ENCODE measurements around the gene USP32.
"Not testable (repeated sequence)": the region's sequence is repeated elsewhere in the genome, so short reads cannot be mapped to it uniquely, and the experiment has no call there.

USP32 gene

DNA sequence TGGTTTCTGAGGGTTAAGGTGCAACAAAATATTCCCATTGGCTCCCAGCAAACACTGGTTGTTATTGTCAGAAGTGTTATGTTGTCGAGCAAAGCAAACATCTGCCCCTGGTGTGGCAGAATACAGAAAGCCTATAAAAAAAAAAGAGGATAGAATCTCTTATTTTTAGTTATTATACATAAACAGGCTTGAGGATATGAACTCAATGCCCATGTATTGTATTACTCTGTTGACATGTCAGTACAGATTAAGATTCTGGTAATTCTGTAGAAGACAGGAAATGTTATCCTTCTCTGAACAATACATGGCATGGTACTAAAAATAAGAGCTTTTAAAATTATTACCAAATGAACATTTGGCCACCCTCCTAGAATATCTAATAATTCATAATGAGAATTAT is 168.5 kb downstream of the USP32 start:
- DNase-seq = no peak

DNA sequence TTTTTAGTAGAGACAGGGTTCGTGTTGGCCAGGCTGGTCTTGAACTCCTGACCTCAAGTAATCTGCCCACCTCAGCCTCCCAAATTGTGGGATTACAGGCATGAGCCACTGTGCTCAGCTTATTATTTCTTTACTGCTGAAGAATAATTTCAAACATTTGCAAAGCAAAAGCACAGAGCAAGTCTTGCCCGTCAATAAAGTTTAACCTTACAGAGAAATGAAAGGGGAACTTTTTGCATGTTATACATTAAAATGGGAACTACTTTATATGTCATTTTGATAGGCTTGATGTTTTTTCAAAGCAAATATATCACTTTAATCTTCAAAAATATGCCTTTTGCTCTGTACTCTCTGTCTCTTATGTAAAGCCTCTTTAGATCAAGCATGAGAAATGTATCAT is 173.2 kb downstream of the USP32 start:
- not testable (repeated sequence) for DNase-seq

DNA sequence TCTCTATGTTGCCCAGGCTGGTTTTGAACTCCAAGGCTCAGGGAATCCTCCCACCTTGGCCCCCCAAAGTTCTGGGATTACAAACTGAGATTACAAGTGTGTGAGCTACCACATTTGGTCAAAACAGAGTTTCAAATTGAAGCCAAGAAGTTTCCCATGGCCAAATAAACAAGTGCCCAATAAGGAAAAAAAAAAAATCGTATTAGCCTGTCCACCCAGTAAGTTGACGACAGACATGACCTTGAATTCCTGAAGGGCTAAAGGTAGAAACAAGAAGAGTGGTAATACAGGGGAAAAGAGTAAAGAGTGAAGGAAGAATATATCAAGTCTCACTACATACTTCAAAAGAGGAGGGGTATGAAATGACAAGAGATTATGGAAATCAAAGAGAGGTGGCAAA is 176.0 kb downstream of the USP32 start:
- not testable (repeated sequence) for DNase-seq

DNA sequence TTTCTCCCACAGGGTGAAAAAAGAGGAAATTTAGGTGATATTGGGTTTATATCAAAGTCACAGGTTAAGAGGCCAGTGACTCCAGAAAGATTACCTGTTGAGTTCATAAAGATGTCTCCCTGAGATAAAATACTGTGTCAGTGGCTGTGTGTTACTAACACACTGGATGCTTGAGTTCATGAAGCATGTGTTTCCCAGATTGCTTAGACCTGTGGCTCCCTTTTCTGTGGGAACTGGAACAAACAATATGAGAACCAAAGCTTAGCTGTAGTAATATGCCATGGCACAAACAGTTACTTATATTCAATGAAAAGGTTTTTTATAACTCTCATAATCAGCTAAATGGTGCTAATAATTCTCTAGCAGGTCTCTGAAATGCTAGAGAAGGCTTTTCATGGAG is 180.7 kb downstream of the USP32 start:
- DNase-seq = not testable (repeated sequence)

DNA sequence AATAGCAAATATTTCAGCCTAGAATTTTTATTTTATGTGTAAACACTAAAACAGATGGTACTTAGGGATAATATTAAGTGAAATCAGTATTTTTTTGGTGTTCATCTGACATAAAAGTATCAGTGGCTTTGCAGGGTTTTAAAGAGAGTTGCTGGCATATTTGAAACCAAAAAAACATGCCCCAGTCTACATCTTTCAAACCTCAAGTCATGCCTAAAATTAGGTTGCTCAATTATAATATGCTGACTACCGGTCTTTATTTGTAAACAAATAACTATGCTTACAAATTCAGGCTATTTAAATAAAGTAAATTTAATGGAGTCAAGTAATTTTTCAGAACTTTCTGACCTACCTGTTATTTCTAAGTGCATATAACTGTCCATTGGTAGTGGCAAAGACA is 183.6 kb downstream of the USP32 start:
- DNase-seq = not testable (repeated sequence)

DNA sequence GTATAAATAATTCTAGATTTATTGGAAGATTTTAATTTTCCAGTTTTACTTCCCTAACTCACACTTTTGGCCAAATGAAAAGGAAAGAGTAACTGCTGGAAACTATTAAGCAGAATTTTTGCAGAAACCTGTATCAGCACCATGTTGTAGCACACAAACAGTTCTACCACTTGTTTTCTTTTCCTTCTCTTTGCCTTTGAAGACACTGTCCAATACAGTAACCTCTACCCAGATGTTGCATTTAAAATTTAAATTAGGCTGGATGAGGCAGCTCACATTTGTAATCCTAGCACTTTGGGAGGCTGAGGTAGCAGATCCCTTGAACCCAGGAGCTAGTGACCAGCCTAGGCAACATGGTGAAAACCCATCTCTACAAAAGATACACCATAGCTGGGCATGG is 186.2 kb downstream of the USP32 start:
- DNase-seq = not testable (repeated sequence)

DNA sequence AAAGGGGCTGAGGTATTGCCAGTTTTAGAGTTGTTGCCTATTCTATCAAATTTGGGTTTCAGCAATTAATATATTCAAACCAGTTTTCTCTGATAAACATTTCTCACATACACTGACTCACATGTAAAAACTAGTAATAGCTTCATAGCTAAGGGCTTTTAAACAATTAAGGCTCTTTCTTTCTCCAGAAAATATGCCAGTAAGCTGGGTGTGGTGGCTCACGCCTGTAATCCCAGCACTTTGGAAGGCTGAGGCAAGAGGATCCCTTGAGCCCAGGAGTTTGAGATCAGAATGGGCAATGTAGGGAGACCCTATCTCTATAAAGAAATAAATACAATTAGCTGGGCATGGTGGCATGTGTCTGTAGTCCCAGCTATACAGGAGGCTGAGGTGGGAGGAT is 193.3 kb downstream of the USP32 start:
- DNase-seq = not testable (repeated sequence)

DNA sequence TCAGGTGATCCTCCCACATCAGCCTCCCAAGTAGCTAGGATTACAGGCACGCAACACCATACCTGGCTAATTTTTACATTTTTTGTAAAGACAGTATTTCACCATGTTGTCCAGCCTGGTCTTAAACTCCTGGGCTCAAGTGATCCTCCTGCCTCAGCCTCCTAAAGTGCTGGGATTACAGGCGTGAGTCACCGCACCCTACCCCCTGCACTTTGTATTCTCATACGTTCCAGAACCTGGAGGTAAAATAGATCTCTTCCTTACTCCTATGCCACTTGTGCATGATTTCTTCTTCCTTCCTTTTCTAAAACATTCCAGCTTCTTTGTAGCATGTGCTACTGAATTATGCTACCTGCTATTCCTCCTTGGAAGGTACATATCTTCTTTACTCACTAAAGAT is 197.8 kb downstream of the USP32 start:
- not testable (repeated sequence) for DNase-seq

DNA sequence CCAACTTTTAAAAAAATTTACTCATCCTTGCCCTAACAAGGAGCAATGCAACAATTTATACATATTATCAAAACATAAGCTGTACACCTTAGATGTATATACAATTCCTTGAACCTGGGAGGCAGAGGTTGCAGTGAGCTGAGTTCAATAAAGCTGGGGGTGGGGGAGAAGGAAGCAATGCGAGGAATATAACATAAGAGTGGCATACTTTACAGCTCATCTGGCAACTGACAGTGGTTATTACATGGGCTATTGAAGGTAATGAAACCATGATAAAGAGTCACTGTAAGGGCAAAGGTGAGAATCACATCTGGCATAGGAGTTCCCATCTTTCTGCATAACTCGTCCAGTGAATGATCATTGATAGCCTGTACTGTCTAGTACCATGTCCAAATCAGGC is 198.5 kb downstream of the USP32 start:
- DNase-seq = no peak

DNA sequence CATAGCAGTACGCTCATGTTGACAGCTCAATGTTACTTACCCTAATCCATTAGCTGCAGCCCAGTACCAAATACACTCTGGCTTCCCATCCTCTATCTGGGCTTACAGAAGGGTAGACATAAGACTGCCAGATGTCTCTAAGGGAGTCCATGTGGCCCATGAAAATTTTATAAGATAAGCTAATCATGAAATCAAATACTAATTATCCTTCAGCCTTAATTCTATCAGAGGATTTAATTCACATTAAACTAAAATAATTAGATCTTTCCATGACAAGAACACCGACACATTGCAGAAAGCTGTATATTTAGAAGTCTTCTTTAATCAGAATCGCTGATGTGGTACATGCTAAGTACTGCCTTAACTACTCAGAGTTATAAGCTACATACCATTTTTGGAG is 198.9 kb downstream of the USP32 start:
- not testable (repeated sequence) for DNase-seq

DNA sequence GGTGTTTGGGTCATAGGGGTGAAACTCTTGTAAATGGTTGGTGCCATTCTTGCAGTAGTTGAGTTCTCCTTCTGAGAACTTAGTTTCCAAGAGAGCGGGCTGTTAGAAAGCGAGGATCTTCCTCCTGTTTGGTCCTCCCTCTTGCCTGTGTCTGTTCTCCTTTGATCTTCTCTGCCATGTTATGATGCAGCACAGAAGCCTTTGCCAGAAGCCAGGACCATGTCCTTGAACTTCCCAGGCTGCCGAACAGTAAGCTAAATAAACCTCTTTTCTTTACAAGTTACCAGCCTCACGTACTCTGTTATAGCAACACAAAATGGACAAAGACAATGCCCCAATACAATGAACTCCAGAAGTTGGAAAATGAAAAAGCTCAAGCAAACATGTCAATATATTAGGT is 201.9 kb downstream of the USP32 start:
- DNase-seq = not testable (repeated sequence)

DNA sequence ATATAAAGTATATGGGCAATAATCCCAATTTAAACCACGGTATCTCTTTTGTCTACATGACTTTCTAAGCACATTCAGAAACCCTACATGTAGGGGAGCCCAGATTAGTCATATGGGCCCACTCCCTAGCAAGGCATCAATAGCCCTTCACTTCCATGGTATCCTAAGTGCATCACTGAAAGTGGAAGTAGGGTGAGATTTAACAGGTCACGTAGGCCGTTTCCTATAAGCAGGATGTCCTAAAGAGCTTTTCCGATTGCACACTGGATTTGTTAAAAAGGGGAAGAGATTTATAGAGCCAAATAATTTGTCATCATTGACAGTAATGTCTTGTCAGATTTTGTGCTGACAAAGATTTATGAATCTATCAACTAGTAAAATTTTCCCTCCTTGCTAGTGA is 203.2 kb downstream of the USP32 start:
- DNase-seq = no peak

DNA sequence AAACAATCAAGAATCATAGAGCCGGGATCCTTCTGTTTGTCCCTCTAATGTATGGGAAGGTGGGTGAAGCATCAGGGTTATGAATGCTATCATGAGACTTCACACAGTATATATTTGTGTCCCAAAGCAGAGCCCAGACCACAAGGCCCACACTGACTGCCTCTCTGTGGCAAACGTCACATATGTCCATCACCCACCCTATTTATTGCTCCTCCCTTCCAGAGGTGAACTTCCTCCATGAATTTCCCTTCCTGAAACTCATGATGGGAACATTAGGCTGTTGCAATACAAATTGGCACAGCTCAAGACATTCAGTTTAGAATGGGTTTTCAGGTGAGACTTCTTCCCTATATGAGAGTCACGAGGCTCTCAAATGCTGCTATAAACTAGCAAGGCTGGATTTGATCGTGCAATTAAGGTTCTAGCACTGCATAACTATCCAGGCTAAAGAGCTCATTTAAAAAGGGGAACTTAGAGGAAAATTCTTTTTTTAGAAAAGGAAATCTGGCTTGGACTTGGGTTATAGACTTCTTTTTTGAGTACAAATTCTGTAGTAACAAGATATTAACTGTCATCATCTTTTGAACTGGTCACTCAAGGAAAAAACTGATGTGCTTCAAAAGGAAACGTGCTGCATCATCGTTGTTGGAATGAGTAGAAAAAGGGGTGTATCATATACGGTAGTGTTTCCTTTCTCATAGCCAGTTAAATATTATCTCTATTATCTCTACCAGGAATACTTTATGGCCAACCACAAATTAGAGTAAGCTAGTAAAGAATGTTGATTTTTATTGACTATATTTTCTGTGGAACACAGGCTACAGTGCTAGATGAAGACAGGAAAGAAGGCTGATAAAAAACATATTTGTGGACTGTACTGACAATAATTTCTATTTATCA is 204.8 kb downstream of the USP32 start:
- not testable (repeated sequence) for DNase-seq

DNA sequence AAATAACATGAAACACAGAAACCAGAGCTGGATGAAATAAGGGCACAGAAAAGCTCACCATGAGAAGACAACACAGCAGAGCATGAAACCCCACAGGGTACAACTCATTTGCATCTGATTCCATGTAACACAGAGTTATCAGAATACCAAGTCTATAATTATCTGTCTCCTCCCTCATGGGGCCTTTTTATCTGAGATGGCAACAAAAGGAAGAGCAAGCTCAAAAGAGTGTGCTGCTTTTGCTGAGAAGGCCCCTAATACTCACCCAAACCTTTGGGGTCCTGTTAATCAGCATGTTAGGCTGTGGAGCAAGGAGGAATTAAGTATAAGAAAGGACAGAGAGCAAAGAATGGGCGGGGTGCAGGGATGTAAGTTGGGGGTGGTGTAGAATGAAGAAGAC is 205.6 kb downstream of the USP32 start:
- DNase-seq = not testable (repeated sequence)

DNA sequence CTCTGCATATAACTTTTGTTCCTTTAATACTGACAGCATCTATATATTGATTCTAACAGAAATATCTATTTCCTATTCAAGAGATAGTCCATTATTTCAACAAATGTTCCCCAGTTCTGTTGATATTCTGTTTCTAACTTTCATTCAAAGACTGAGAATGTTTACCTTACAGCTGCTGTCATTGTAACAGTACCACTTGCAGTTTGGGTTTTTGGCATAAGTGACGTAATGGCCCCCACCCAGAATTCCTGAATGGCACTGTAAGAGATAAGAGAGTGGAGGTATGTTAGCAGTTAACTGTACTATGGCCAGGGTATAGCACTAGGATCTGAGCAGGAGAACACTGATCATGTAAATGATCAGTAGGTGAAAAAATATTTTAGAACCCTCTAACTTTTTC is 211.6 kb downstream of the USP32 start:
- DNase-seq = not testable (repeated sequence)

DNA sequence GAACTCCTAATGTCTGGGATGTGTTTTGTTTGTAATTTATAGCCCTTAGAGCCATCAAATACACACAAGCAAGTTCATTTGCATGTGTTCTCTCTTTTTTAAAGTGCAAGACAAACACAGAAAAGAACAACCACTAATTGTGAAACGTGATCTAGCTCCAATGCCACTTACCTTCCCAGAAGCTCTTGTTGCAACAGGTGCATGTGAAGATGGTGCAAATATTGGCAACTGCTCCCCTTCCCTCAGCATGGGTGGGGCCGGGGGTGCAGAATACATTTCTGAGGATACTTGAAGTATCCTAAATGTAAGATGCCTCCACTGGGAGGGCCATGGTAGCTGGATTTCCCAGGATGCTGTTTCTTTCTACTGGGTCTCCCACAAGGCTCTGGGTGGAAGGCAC is 213.8 kb downstream of the USP32 start:
- peak; percentile 77 for DNase-seq

DNA sequence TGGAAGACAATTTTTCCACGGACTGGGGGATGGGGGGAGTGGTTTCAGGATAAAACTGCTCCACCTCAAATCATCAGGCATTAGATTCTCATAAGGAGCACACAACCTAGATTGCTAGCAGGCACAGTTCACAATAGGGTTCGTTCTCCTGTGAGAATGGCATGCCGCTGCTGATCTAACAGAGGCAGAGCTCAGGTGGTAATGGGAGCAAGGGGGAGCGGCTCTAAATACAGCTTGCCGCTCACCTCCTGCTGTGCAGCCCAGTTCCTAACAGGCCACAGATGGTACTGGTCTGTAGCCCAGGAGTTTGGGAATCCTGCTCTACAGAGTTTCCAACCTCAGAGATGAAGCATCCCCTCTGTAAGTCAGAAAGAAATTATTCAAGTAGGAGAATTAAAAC is 215.2 kb downstream of the USP32 start:
- not testable (repeated sequence) for DNase-seq

DNA sequence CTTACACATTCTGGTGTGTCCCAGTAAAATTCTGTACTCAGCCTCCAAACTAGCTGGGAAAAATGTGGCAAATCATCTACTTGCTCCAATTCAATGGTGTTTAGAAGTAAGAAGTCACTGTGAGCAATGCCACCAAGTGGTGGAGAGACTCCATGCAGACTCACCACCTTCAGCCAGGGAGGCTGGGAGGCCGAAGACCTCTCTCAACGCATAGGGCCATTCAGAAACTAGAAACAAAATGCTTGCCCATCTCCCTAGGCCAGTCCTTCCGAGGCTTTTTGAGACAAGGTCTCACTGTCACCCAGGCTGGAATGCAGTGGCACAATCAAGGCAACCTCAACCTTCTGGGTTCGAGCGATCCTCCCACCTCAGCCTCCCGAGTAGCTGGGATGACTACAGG is 217.2 kb downstream of the USP32 start:
- not testable (repeated sequence) for DNase-seq

DNA sequence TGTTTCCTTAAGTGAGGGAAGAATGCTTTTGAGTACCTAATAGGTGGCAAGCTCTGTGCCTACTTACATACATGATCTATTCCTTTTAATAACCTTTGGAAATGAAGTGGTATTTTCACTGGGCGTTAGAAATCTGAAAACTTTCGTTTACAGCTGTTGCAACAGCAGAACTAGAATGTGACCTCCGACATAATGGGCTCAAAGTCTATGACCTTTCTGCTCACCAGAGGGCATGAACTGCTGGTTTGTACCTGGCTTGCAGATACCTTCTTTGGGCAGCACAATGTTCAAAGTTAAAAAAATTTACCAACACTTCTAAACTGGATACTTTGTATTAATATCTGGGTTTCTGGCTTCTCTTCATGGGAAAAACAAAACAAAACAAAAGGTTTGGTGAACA is 217.9 kb downstream of the USP32 start:
- DNase-seq = no peak

DNA sequence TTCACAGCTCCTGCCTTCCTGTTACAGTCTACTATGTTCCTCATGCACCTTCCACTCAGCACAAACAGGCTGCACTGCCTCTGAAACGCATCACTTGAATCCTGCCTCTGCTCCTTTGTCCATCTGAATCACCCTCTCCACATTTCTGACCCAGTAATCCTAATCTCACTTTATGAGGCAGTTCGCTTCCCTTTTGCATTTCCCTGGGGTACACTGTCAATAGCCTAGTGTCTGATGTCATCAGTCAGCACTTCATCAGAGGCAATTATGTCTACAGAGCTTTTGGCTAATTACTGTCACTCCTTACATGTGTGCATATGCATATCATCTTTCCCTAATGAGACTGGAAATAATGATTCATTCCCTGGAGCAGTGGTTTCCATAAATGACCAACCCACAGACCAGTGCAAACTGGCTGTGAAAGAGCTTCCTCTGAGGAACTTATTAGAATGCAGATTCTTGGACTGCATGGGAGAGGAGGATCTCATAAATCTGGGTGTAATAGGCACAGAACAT is 218.6 kb downstream of the USP32 start:
- DNase-seq = peak; percentile 24

DNA sequence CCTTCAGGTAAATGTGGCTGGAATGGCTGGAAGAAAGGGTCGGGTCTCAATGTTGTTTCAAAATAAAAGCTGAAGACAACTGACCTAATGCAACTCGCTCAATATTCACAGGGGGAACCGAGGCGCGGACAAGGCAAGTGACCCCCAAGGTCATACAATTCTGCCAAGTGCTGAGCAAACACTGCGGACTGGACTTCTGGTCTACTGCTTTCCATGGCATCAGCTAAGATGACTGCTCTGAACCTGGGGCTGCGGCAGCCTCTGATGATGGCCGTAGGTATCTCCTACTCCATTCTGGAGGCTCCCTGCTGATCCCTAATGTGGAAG is 220.2 kb downstream of the USP32 start:
- DNase-seq = no peak

DNA sequence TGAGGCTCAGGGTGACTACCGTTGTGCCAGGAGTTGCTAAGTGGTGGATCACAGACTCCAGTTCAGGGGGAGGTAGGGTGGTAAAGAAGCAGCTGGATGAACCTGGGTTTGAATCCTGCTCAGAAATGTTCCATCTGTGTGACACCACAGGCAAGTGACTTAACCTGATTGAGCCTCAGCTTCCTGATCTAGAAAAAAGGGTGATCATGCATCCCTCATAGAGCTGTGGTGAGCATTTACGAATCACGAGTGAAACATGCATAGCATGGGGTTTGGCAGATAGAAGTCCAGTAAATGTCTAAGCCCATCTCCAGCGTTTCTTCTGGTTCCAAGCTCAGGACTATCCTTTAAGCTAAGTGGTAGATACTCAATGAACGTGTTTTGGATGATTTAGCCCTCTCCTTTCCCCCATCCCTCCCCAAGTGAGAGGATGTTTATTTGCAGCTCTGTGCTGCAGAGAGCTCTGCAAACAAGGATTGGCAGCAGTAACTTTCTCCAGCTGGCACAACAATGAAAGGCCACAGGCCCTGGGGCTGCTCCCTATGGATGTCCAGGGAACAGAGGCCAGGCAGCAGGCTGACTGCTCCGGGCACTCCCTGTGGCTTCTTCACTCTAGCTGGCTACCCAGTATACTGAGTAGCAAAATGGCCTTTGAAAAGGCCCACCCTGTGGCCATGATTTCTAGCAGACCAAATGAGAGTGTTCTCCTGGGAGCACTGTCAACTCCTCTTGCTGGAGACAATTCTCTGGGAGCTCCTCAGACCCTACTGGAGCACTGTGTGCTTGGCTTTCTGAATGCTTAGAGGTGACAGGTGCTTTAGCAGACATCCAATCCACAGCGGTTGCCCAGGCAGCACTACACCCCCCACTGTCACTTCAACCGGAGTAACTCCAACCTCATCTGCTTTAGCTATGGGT is 220.8 kb downstream of the USP32 start:
- DNase-seq = no peak

DNA sequence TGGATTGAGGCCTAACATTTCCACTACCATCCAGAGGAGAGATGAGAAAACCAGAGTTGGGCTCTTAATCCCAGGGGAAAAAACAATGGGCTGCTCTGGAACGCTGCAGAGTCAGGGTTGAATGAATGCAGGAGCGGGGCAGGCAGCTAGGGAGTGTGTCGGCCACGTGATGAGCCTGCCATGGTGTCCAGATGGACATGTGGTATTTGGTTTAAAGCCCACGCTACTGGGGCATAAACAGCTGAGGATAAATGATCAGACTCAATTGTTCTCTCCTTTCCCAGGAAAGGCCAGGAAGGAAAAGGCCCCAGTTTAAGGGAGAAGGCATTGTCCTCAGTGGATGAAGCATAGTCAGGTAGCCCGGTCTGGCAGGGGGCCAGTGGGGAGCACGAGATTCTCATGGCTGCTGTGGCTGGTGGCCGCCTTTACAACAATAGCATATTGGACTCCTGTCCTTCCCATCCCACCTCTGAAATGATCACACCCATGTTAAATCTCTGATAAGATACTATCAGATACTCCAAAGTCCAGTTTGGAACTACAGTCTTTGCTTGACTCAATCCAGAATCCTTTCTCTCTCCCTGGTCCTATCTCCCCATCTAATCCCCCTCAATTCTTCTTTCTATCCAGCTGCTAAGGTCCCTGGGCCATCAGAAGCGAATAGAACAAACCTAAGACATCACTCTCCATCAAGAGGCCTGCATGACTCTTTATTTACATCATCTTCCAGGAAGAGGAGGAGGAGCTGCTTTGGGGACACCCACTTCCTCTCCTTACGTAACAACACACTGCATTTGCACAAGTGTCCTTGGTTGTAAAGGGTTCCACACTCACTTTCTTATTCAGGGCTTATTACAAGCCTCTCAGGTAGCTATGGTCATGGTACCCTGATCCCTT is 221.8 kb downstream of the USP32 start:
- DNase-seq = no peak

Data from NCI-H1436 treated with DMSO at 0.1 percent for 48 hours (cell line).